Natural killer cell (primary cell): ENCODE data around the gene ISLR. TPM values are rescaled to one million over a fixed set of nuclear protein-coding genes. Genes with fewer than 3 reads are reported as not detected.

ENCODE experiments used
- ATAC-seq, 3 donors: fragments of 150-1000 bp in 2 of 3; fragments of 200-7000 bp in 1 of 3; cut with Tn5 transposase; 1 replicate in 1 of 3; 2 replicates in 2 of 3; pipeline ENCODE4 v1.10.0; 2021; ENCODE audit warnings: mild to moderate bottlenecking in 2 of 3, moderate library complexity in 2 of 3
- DNase-seq, 2 donors: peaks; one replicate each; pipeline versions ENCODE4 v3.0.0 to v3.0.0-alpha.2; 2013 to 2021; ENCODE audit warnings: mixed read lengths in 1 of 2
- H3K27ac ChIP-seq: one replicate; pipeline ENCODE4 v1.5.1; 2013; ENCODE audit warnings: mild to moderate bottlenecking, low read length
- H3K27me3 ChIP-seq: one replicate; pipeline ENCODE4 v1.6.1; 2013; ENCODE audit warnings: low read length; ENCODE audit not compliant: control insufficient read depth, insufficient read depth
- H3K36me3 ChIP-seq: one replicate; pipeline ENCODE4 v1.6.1; 2013; ENCODE audit warnings: low read length; ENCODE audit not compliant: control insufficient read depth, insufficient read depth
- H3K4me1 ChIP-seq: one replicate; pipeline ENCODE4 v1.6.1; 2013; ENCODE audit warnings: low read length; ENCODE audit not compliant: control insufficient read depth, insufficient read depth
- H3K4me3 ChIP-seq: one replicate; pipeline ENCODE4 v1.5.1; 2013; ENCODE audit warnings: low read length
- H3K9me3 ChIP-seq: one replicate; pipeline ENCODE4 v1.6.1; 2013; ENCODE audit warnings: low read length; ENCODE audit not compliant: control insufficient read depth, insufficient read depth
- H3K27ac Mint-ChIP-seq, 2 donors: one replicate each; pipeline ENCODE4 v1.8.0; 2022; ENCODE audit warnings: mild to moderate bottlenecking in 2 of 2, mixed read lengths in 2 of 2, moderate library complexity in 1 of 2
- H3K27me3 Mint-ChIP-seq, 2 donors: one replicate each; pipeline ENCODE4 v1.8.0; 2022; ENCODE audit warnings: low read depth in 2 of 2, mixed read lengths in 2 of 2
- H3K36me3 Mint-ChIP-seq: one replicate; pipeline ENCODE4 v1.8.0; 2022; ENCODE audit warnings: mixed read lengths
- H3K4me1 Mint-ChIP-seq, 2 donors: one replicate each; pipeline ENCODE4 v1.8.0; 2022; ENCODE audit warnings: mixed read lengths in 2 of 2
- H3K4me3 Mint-ChIP-seq: one replicate; pipeline ENCODE4 v1.8.0; 2022; ENCODE audit warnings: mild to moderate bottlenecking, moderate library complexity, mixed read lengths
- H3K9me3 Mint-ChIP-seq, 2 donors: one replicate each; pipeline ENCODE4 v1.8.0; 2022; ENCODE audit warnings: mixed read lengths in 2 of 2
- CTCF ChIP-seq: fragments of 200-600 bp; IDR thresholded peaks from one replicate; pipeline ENCODE4 v1.8.0; 2022; ENCODE audit warnings: antibody characterized with exemption
- WGBS: methylation state at CpG from one replicate; pipeline ENCODE4 v1.1.7; 2013; ENCODE audit warnings: missing lambda C conversion rate; ENCODE audit not compliant: insufficient coverage; 5-methylcytosine and 5-hydroxymethylcytosine counted together
- intact Hi-C: fragments of 100-400 bp; cut with micrococcal nuclease; formaldehyde crosslinking; loops from one replicate; pipeline ENCODE4 v1.14.2; 2022
- total RNA-seq, 4 donors: library from RNA; stranded (reverse); fragments of 120-200 nt in 1 of 4; gene quantifications; one replicate each; pipeline versions ENCODE4 v1.2.3 to v1.2.4, GENCODE V29; 2013 to 2022

Gene ISLR
- total RNA-seq, 3 donors from 2014 or later (not counting 1 experiment from before 2014, with no cell fraction given) = not detected

DNA sequence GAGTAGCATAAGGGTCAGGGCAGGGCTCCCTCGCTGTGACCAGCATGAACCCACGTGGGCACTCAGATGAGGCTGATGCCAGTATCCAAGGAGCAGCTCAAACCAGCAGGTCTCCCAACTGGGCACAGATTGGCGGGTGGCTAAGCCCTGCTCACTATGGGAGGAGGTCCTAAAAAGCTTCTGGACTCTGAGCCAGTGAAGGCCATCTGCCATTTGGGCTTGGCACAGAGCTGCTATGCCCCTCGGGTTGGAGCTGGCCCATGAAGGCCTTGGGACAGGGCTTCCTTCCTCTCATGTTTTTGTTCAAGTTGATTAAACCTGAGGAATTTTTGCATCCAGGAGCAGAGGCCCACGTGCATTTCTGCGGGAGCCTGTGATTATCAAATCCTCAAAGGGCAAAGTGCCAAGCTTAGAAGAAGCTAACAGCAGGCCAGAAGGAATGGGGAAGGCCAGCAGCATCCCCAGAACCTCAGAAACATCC lies 33.3 kb downstream of the ISLR start:
- no peak overlapping the region for H3K27ac Mint-ChIP-seq
- Histone ChIP-seq H3K27me3 (no peaks in the 10 kb centered on the region), H3K4me1 (no peaks in the 10 kb centered on the region), H3K4me3 (no peak overlapping the region), H3K36me3 (no peaks in the 10 kb centered on the region), H3K9me3 (no peaks in the 10 kb centered on the region), H3K27ac (no peak overlapping the region)
- no peak for DNase-seq
- no peak overlapping the region for H3K4me3 Mint-ChIP-seq
- H3K9me3 Mint-ChIP-seq = no peaks in the 10 kb centered on the region
- WGBS = 73% methylated on average over 6 of the region's 6 CpGs
- peaks cover 0 to 6% of the 10 kb centered on the region in 2 donors for H3K4me1 Mint-ChIP-seq
- H3K27me3 Mint-ChIP-seq = peaks cover 2 to 7% of the 10 kb centered on the region in 2 donors
- H3K36me3 Mint-ChIP-seq = no peaks in the 10 kb centered on the region
- no peak for ATAC-seq
- intact Hi-C loops = no loop called here
- TF ChIP-seq CTCF = no peak

DNA sequence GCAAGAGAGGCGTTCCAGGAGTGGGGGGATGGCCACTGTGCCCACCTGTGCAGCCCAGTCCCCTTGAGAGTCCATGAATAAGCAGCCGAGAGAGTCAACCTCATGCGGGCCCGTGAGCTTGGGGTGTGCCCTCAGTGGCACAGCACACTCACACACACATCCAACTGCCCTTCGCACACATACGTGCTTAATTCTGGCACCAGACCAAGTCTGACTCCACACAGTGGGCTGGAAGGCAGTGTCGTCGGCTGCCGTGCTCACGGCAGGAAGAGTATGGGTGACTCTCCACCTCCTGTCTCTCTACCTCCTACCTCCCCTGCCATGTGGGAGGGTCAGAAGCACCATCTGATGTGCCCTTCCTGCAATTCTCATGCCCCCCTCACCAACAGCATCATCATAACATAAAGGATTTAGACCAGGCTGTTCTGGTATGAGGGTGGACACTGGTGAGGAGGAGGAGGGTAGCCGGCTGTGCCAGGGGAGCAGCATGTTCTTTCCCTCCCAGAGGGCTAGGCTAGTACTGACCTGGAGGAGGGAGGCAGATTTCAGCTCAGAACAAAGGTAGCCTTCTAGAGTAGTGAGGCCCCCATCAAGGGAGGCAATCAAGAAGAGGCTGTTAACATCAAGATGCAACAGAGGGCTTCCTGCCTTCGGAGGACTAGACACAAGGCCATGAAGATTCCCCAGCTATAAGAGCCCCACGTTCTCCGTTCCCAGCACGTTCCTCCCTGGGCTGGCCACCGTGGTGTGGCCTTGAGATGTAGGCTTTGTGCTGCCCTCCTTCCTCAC lies 34.3 kb downstream of the ISLR start:
- Mint-ChIP-seq H3K9me3 (no peaks in the 10 kb centered on the region), H3K4me3 (no peak overlapping the region), H3K27ac (no peak overlapping the region), H3K36me3 (no peaks in the 10 kb centered on the region), H3K4me1 (peaks cover 0 to 6% of the 10 kb centered on the region in 2 donors), H3K27me3 (peaks cover 2 to 7% of the 10 kb centered on the region in 2 donors)
- intact Hi-C loops = no loop called here
- Histone ChIP-seq H3K27me3 (no peaks in the 10 kb centered on the region), H3K36me3 (no peaks in the 10 kb centered on the region), H3K9me3 (no peaks in the 10 kb centered on the region), H3K27ac (no peak overlapping the region), H3K4me3 (no peak overlapping the region), H3K4me1 (no peaks in the 10 kb centered on the region)
- no peak for TF ChIP-seq CTCF
- no peak for ATAC-seq
- 72% methylated on average over 16 of the region's 16 CpGs for WGBS
- DNase-seq = no peak

DNA sequence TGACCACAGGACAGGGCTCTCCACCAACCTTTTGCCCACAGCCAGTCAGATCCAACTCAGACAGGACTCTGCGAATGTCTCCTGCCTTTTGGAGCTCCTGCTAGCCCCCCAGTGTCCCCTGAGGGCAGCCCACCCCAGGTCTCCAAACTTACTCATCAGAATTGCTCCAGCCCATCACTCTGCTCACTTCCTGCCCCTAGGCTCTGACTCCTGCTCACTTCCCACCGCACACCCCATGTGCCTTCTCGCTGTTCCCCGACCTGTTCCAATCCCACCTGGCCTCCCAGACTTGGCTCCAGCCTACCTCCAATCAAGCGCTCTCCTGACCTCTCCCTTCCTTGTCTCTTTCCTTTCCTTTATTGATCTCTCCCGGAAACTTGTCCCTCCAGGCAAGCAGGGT lies 35.0 kb downstream of the ISLR start:
- H3K4me1 ChIP-seq = no peaks in the 10 kb centered on the region
- no peaks in the 10 kb centered on the region for H3K9me3 Mint-ChIP-seq
- H3K27me3 ChIP-seq = no peaks in the 10 kb centered on the region
- DNase-seq (no peak), ATAC-seq (no peak)
- no peak overlapping the region for H3K27ac ChIP-seq
- H3K4me3 Mint-ChIP-seq = no peak overlapping the region
- peaks cover 2 to 7% of the 10 kb centered on the region in 2 donors for H3K27me3 Mint-ChIP-seq
- TF ChIP-seq CTCF = no peak
- H3K36me3 ChIP-seq = no peaks in the 10 kb centered on the region
- no peak overlapping the region for H3K4me3 ChIP-seq
- no peaks in the 10 kb centered on the region for H3K36me3 Mint-ChIP-seq
- WGBS = 84% methylated on average over 6 of the region's 6 CpGs
- peaks cover 0 to 6% of the 10 kb centered on the region in 2 donors for H3K4me1 Mint-ChIP-seq
- no peak overlapping the region for H3K27ac Mint-ChIP-seq
- intact Hi-C loops = no loop called here
- no peaks in the 10 kb centered on the region for H3K9me3 ChIP-seq
